ENCODE measurements around the gene LRMDA.

GRCh38 chr10:75426880-75427279 lies 4.5 kb upstream of the LRMDA start:
- TF ChIP-seq, protein P1, sequence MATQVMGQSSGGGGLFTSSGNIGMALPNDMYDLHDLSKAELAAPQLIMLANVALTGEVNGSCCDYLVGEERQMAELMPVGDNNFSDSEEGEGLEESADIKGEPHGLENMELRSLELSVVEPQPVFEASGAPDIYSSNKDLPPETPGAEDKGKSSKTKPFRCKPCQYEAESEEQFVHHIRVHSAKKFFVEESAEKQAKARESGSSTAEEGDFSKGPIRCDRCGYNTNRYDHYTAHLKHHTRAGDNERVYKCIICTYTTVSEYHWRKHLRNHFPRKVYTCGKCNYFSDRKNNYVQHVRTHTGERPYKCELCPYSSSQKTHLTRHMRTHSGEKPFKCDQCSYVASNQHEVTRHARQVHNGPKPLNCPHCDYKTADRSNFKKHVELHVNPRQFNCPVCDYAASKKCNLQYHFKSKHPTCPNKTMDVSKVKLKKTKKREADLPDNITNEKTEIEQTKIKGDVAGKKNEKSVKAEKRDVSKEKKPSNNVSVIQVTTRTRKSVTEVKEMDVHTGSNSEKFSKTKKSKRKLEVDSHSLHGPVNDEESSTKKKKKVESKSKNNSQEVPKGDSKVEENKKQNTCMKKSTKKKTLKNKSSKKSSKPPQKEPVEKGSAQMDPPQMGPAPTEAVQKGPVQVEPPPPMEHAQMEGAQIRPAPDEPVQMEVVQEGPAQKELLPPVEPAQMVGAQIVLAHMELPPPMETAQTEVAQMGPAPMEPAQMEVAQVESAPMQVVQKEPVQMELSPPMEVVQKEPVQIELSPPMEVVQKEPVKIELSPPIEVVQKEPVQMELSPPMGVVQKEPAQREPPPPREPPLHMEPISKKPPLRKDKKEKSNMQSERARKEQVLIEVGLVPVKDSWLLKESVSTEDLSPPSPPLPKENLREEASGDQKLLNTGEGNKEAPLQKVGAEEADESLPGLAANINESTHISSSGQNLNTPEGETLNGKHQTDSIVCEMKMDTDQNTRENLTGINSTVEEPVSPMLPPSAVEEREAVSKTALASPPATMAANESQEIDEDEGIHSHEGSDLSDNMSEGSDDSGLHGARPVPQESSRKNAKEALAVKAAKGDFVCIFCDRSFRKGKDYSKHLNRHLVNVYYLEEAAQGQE (IDR thresholded peaks at IDR 0.05; ENCODE audit: low read depth): no peak
- no peak for TF ChIP-seq YY1 (IDR thresholded peaks at IDR 0.05; ENCODE audit: low read depth)
- no peak for TF ChIP-seq EP300 (IDR thresholded peaks at IDR 0.05; ENCODE audit: borderline replicate concordance)

Data from Ishikawa (cell line).